Measurements from ENCODE around the gene IFI44. TPM values are rescaled to one million over a fixed set of nuclear protein-coding genes. Genes with fewer than 3 reads are reported as not detected.

The IFI44 gene
- total and polyA plus RNA-seq, 10 of the 15 experiments (the other 5 are each of a cell fraction or from before 2014, with no cell fraction given): 37.7 to 272 (median 90.9) TPM

GRCh38 chr1:78640462-78640861 lies 9.2 kb upstream of the IFI44 start (continued):
- TF ChIP-seq, protein P1, sequence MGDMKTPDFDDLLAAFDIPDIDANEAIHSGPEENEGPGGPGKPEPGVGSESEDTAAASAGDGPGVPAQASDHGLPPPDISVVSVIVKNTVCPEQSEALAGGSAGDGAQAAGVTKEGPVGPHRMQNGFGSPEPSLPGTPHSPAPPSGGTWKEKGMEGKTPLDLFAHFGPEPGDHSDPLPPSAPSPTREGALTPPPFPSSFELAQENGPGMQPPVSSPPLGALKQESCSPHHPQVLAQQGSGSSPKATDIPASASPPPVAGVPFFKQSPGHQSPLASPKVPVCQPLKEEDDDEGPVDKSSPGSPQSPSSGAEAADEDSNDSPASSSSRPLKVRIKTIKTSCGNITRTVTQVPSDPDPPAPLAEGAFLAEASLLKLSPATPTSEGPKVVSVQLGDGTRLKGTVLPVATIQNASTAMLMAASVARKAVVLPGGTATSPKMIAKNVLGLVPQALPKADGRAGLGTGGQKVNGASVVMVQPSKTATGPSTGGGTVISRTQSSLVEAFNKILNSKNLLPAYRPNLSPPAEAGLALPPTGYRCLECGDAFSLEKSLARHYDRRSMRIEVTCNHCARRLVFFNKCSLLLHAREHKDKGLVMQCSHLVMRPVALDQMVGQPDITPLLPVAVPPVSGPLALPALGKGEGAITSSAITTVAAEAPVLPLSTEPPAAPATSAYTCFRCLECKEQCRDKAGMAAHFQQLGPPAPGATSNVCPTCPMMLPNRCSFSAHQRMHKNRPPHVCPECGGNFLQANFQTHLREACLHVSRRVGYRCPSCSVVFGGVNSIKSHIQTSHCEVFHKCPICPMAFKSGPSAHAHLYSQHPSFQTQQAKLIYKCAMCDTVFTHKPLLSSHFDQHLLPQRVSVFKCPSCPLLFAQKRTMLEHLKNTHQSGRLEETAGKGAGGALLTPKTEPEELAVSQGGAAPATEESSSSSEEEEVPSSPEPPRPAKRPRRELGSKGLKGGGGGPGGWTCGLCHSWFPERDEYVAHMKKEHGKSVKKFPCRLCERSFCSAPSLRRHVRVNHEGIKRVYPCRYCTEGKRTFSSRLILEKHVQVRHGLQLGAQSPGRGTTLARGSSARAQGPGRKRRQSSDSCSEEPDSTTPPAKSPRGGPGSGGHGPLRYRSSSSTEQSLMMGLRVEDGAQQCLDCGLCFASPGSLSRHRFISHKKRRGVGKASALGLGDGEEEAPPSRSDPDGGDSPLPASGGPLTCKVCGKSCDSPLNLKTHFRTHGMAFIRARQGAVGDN (IDR thresholded peaks at IDR 0.05): no peak
- TF ChIP-seq USF1 (IDR thresholded peaks at IDR 0.05; ENCODE audit: borderline replicate concordance, extremely low read length, insufficient read depth, low read depth, low read length) (no peak), MYC (IDR thresholded peaks at IDR 0.05; ENCODE audit: insufficient read depth, insufficient read length, insufficient replicate concordance, low read length, severe bottlenecking) (no peak), KLF5 (IDR thresholded peaks at IDR 0.05; ENCODE audit: partially characterized antibody) (no peak), ZNF217 (IDR thresholded peaks at IDR 0.05) (no peak), GATAD2B (conservative IDR thresholded peaks at IDR 0.05; ENCODE audit: low read depth) (0 out of 2 replicates have a peak, but pooled peaks have one; percentile 21), SPI1 (IDR thresholded peaks at IDR 0.05; ENCODE audit: borderline replicate concordance, insufficient read depth, low read depth, low read length) (peak; percentile 99), FOXM1 (IDR thresholded peaks at IDR 0.05; ENCODE audit: low read depth, low read length) (no peak), SUPT20H (IDR thresholded peaks at IDR 0.05; ENCODE audit: borderline replicate concordance, control insufficient read depth, low read depth, low read length) (no peak), E4F1 (IDR thresholded peaks at IDR 0.05; ENCODE audit: borderline replicate concordance, partially characterized antibody) (no peak), EP300 (IDR thresholded peaks at IDR 0.05; ENCODE audit: borderline replicate concordance in 1 of 2, control insufficient read depth in 1 of 2, low read depth in 2 of 2, low read length in 2 of 2) (peak in 1 of 2 experiments; percentile 72; a peak in 1 of 4 replicates), MXI1 (IDR thresholded peaks at IDR 0.05; ENCODE audit: low read depth, low read length) (peak; percentile 32; the same call in 1 of the 2 replicates), BCL11A (IDR thresholded peaks at IDR 0.05; ENCODE audit: low read depth, low read length) (peak; percentile 62; the same call in 1 of the 2 replicates), PAX8 (IDR thresholded peaks at IDR 0.05) (no peak), IKZF2 (IDR thresholded peaks at IDR 0.05) (peak; percentile 85 to 87), CHD2 (IDR thresholded peaks at IDR 0.05; ENCODE audit: borderline replicate concordance, low read depth, low read length) (no peak), CHD4 (IDR thresholded peaks at IDR 0.05) (no peak)
- TF ChIP-seq, protein P2, sequence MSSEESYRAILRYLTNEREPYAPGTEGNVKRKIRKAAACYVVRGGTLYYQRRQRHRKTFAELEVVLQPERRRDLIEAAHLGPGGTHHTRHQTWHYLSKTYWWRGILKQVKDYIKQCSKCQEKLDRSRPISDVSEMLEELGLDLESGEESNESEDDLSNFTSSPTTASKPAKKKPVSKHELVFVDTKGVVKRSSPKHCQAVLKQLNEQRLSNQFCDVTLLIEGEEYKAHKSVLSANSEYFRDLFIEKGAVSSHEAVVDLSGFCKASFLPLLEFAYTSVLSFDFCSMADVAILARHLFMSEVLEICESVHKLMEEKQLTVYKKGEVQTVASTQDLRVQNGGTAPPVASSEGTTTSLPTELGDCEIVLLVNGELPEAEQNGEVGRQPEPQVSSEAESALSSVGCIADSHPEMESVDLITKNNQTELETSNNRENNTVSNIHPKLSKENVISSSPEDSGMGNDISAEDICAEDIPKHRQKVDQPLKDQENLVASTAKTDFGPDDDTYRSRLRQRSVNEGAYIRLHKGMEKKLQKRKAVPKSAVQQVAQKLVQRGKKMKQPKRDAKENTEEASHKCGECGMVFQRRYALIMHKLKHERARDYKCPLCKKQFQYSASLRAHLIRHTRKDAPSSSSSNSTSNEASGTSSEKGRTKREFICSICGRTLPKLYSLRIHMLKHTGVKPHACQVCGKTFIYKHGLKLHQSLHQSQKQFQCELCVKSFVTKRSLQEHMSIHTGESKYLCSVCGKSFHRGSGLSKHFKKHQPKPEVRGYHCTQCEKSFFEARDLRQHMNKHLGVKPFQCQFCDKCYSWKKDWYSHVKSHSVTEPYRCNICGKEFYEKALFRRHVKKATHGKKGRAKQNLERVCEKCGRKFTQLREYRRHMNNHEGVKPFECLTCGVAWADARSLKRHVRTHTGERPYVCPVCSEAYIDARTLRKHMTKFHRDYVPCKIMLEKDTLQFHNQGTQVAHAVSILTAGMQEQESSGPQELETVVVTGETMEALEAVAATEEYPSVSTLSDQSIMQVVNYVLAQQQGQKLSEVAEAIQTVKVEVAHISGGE (CRISPR knock-in tag; IDR thresholded peaks at IDR 0.05): no peak
